Coronary artery (tissue), 2 donors: Measurements from ENCODE around the gene SLC43A2.

Experiments used
- DNase-seq: peaks from one replicate; pipeline ENCODE4 v3.0.0-alpha.2; 2017; ENCODE audit warnings: low spot score
- H3K27ac ChIP-seq, 2 donors: fragments of 200-600 bp; sonication (generic); one replicate each; pipeline ENCODE4 v1.5.1; 2016 to 2019
- H3K4me3 ChIP-seq: fragments of 200-600 bp; sonication (generic); 2 replicates; pipeline ENCODE4 v1.5.1; 2016; ENCODE audit warnings: mild to moderate bottlenecking, moderate library complexity
- TF ChIP-seq, protein P1 (sequence below): fragments of 200-600 bp; sonication (generic); IDR thresholded peaks from one replicate; pipeline ENCODE4 v1.5.1; 2019; ENCODE audit warnings: antibody characterized with exemption

SLC43A2 gene

DNA sequence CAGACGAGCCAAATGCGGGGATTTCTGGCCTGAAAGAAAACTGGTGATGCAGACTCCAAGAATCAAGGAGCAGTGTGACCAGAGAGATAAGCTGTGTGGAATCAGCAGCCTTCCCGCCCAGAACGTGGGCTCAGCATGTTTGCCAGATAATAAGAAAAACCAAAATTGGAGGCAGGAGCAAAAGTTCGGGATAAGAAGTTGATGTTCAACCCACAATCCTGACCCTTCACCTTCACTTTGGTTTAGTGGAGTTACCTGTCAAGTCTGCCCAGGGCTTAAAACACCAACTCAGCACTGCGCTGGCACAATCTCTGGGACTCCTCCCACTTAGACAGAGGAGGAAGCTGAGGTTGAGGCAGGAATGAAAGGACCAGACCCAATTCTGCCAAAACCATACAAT is 3.1 kb downstream of the SLC43A2 start:
- Histone ChIP-seq H3K4me3 (no peak overlapping the region), H3K27ac (no peak overlapping the region)
- TF ChIP-seq, protein P1, sequence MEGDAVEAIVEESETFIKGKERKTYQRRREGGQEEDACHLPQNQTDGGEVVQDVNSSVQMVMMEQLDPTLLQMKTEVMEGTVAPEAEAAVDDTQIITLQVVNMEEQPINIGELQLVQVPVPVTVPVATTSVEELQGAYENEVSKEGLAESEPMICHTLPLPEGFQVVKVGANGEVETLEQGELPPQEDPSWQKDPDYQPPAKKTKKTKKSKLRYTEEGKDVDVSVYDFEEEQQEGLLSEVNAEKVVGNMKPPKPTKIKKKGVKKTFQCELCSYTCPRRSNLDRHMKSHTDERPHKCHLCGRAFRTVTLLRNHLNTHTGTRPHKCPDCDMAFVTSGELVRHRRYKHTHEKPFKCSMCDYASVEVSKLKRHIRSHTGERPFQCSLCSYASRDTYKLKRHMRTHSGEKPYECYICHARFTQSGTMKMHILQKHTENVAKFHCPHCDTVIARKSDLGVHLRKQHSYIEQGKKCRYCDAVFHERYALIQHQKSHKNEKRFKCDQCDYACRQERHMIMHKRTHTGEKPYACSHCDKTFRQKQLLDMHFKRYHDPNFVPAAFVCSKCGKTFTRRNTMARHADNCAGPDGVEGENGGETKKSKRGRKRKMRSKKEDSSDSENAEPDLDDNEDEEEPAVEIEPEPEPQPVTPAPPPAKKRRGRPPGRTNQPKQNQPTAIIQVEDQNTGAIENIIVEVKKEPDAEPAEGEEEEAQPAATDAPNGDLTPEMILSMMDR, result no peak
- DNase-seq, result no peak

DNA sequence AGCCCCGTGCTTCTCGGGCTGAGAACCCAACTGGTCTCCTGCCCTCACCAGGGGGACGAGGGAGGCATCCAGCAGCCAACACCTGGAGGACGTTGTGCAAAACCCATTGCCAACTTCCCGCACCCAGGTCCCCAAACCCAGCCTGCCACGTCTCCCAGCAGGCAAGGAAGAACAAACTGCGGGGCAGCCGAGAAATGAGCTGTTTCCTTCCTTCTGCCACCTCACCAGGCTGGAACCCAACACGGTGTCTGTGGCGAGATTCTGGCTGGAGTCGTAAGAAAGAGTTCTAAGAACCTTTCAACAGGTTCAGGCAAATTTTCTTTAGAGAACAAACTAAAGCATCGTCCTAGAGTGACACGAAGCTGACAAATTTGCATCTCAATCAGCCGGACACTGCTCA is 3.6 kb downstream of the SLC43A2 start:
- Histone ChIP-seq H3K4me3 (no peak overlapping the region), H3K27ac (no peak overlapping the region)
- TF ChIP-seq, protein P1, result no peak
- DNase-seq, result no peak

DNA sequence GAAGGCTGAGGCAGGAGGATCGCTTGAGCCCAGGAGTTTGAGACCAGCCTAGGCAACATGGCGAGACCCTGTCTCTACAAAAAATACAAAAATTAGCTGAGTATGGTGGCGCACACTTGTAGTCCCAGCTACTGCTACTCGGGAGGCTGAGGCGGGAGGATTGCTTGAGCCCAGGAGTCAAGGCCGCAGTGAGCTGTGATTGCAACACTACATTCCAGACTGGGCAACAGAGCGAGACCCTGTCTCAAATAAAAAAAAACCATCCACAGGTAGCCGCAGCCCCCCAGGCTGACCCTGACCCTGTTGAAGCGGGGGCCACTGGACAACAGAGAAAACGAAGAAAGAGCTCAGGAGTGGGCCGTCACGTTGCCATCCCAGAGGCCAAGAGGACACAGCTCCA is 4.0 kb downstream of the SLC43A2 start:
- Histone ChIP-seq H3K27ac (no peak overlapping the region), H3K4me3 (no peak overlapping the region)
- DNase-seq, result no peak
- TF ChIP-seq, protein P1, result no peak

DNA sequence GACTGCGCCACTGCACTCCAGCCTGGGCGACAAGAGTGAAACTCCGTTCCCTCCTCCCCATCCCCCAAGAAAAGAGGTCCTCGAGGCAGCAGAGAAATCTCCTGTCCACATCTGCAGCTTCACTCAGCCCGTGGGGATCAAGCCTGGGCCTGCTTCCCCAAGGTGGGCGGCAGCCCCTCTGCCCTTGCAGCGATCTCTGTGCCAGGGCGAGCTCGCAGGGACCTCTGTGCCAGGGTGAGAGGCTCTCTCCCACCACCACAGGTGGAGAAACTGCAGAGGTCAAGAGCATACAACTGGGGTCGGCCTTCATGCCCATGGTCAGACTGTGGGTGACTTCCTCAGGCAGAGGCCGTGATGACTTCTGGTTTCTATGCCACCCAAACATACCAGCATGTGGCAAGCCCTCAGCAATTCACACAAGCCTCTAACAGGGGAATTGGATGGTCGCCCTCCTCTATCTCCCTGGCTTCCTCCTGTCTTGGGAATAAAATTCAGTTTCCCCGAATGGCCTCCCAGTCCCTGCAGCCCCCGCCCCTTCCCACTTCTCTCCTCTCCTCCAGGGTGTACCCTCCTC is 5.5 kb downstream of the SLC43A2 start:
- TF ChIP-seq, protein P1, result no peak
- H3K4me3 ChIP-seq, result no peak overlapping the region
- H3K27ac ChIP-seq, result no peak overlapping the region
- no peak for DNase-seq

DNA sequence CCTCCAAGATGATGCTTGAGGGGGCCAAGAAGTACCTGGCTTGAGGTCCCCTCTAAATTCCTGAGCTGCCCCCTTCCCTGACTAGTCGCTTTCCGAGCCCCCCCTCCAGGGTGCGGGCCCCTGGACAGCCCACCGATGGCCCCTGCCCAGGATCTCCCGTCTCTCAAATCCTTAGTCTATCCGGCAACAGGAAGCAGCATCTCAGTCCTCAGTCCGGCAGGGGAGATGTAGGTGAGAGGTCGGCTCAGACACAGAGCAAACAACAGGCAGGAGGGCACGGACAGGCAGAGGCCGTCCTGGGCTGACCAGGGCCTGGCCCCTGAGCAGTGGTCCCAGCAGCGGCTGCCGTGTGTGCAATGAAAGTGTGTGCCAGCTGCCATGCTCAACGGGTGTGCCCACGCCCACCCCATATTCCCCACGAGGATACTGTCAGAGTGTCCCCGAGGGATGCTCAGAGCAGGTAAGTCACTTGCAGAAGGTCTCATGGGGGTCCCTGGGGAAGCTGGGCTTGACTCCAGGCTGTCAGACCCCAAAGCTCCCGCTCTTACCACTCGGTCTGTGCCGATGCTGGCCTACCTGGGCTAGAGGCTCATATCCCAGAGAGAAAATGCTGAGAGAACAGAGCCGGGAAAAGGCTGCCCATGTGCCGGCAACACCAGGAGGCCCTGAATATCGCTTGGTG is 7.2 kb downstream of the SLC43A2 start:
- no peak overlapping the region for H3K4me3 ChIP-seq
- no peak for DNase-seq
- TF ChIP-seq, protein P1, result no peak
- no peak overlapping the region for H3K27ac ChIP-seq

DNA sequence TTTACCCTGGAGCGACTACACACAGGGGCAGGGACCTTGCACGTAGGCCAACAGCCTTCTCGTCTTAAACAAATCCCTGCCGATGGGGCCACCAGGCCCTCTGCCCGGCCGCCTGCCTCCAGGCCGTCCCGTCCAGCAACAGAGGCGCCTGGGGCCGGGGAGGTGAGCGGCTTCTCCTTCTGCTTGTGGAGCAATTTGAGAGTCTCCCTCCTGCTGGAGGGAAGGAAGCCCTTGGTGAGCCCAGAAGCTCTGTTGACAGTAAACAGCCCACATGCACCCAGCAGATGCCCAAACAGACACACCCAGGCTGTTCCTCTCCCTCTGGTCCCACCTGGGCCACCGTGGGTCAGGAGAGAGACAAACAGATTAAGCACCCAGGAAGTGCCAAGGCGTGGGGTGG is 8.1 kb downstream of the SLC43A2 start:
- no peak overlapping the region for H3K4me3 ChIP-seq
- no peak overlapping the region for H3K27ac ChIP-seq
- no peak for DNase-seq
- TF ChIP-seq, protein P1, result no peak

DNA sequence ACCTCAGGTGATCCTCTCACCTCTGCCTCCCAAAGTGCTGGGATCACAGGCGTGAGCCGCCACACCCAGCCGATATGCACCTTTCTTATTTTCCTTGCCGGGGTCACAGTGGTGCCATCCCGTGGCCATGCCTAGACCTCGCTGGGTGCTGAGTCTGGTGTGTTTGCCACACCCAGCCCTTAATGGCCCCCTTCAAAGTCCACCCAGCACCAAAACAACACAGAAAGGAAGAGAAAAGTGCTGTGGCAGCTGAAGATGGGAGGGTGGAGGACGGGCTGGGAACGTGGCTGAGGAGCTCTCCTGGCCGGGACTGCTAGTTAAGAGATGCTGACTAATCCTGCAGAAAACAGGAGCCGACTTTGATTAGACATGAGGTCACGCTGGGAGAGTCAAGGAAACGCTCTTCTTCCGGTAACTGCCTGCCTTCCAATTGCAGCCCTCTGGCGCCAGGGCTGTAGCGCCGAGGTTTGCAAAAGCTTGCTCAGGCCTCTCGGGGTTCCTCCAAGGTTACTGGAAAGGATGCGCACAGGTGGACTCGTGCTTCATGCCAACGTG is 10.9 kb downstream of the SLC43A2 start:
- TF ChIP-seq, protein P1, result no peak
- peak overlapping the region in 1 of 2 donors; percentile 33 for H3K27ac ChIP-seq
- DNase-seq, result no peak
- no peak overlapping the region for H3K4me3 ChIP-seq
